A549 (cell line): ENCODE data around the gene CERK.

Experiments used
- CEBPB ChIP-seq, 2 experiments: fragments of >200 bp in 1 of 2; sonication (Bioruptor Twin) in 1 of 2; formaldehyde crosslinking in 1 of 2; IDR thresholded peaks; 2 replicates each; pipeline ENCODE4 v1.6.1; 2012 to 2016
- CTCF ChIP-seq: fragments of >200 bp; sonication (Bioruptor Twin); formaldehyde crosslinking; IDR thresholded peaks from 3 replicates; pipeline ENCODE4 v1.5.1; 2016
- PBX3 ChIP-seq: IDR thresholded peaks from 2 replicates; pipeline ENCODE4 v1.6.1; 2012
- TP53 ChIP-seq: fragments of 250-450 bp; sonication (Bioruptor Pico); IDR thresholded peaks from 2 replicates; pipeline ENCODE4 v1.5.0; 2021; ENCODE audit warnings: mild to moderate bottlenecking, moderate library complexity

GRCh38 chr22:46779023-46779422 is 41.0 kb upstream of the CERK start:
- TF ChIP-seq TP53 (CRISPR knock-in tag): no peak
- no peak for TF ChIP-seq CTCF
- no peak for TF ChIP-seq PBX3
- TF ChIP-seq CEBPB (IDR thresholded peaks at IDR 0.05): no peak
